ENCODE data around the gene PLCD4.

DNA sequence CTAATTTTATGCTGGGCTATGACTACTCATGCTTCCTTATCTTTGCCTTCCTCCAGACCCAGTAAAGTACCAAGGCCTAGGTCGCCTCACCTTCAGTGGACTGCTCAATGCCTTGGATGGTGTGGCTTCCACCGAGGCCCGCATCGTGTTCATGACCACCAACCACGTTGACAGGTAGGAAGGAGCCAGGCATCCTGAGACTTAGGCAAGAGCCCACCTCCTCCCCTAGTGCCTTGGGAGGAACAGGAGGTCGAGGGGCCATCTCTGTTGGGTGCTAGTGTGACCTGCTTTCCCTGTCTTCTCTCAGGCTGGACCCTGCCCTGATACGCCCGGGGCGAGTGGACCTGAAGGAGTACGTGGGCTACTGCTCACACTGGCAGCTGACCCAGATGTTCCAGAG, 55.1 kb downstream of the PLCD4 start:
- no peak for TF ChIP-seq CTCF (IDR thresholded peaks at IDR 0.05; ENCODE audit: low read depth, low read length)
- TF ChIP-seq EZH2phosphoT487 (IDR thresholded peaks at IDR 0.05; ENCODE audit: low read depth), result no peak

All from OCI-LY3 (cell line).